Cardiac fibroblast (primary cell): ENCODE measurements around the gene ACOD1.
"Not testable (repeated sequence)": the region's sequence is repeated elsewhere in the genome, so short reads cannot be mapped to it uniquely, and the experiment has no call there.

Experiments
- DNase-seq, 2 donors: peaks; one replicate each; pipeline versions ENCODE4 v3.0.0 to v3.0.0-alpha.2; 2010; ENCODE audit warnings: low read depth in 2 of 2
- H3K4me3 ChIP-seq, 2 donors: replicated peaks in 1 of 2; 1 replicate in 1 of 2; 2 replicates in 1 of 2; pipeline ENCODE4 v1.5.1; 2011; ENCODE audit warnings: low read depth in 2 of 2, low read length in 2 of 2, mild to moderate bottlenecking in 2 of 2, moderate library complexity in 1 of 2
- TF ChIP-seq, protein P1 (sequence below): IDR thresholded peaks from one replicate; pipeline ENCODE4 v1.5.1; 2011; ENCODE audit warnings: low read depth, mild to moderate bottlenecking, low read length, inconsistent platforms

The ACOD1 gene

DNA sequence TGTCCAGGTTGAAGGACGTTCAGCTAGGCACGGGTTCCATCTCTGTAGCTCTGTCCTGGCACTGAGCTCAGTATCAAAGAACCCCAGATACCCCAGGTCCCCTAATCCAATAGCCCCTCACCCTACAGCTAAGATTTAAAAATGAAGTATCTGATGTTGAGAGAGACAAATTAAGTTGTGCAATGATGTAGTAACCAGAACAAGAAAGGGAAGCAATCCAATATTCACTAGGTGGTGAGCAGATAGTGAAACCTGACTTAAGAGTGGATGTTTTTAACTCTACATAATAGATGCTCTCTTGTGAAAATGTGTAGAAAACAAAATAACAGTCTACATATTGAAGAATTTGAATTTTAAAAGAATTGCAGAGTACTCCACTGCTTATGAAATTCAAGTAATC lies 1.8 kb downstream of the ACOD1 start:
- no peak overlapping the region for H3K4me3 ChIP-seq
- no peak for DNase-seq
- TF ChIP-seq, protein P1, sequence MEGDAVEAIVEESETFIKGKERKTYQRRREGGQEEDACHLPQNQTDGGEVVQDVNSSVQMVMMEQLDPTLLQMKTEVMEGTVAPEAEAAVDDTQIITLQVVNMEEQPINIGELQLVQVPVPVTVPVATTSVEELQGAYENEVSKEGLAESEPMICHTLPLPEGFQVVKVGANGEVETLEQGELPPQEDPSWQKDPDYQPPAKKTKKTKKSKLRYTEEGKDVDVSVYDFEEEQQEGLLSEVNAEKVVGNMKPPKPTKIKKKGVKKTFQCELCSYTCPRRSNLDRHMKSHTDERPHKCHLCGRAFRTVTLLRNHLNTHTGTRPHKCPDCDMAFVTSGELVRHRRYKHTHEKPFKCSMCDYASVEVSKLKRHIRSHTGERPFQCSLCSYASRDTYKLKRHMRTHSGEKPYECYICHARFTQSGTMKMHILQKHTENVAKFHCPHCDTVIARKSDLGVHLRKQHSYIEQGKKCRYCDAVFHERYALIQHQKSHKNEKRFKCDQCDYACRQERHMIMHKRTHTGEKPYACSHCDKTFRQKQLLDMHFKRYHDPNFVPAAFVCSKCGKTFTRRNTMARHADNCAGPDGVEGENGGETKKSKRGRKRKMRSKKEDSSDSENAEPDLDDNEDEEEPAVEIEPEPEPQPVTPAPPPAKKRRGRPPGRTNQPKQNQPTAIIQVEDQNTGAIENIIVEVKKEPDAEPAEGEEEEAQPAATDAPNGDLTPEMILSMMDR = no peak

DNA sequence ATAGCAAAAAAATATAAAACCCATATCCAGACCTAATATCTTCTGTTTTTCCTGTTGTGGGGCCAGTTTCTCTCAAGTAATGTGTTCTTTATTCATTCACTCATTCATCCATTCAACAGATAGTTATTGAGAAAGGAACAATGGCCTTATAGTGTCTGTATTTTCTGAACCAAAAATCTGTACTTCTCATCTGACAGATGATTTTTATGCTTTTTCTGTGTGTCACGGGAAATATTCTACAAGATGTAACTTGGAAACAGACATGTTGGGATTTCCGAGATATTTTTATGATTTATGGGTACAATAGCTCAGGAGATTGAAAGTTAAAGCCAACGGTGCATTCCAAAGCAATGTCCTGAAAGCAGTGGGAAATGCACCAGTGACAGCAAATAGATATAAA lies 5.7 kb downstream of the ACOD1 start:
- TF ChIP-seq, protein P1 = no peak
- no peak overlapping the region for H3K4me3 ChIP-seq
- no peak for DNase-seq

DNA sequence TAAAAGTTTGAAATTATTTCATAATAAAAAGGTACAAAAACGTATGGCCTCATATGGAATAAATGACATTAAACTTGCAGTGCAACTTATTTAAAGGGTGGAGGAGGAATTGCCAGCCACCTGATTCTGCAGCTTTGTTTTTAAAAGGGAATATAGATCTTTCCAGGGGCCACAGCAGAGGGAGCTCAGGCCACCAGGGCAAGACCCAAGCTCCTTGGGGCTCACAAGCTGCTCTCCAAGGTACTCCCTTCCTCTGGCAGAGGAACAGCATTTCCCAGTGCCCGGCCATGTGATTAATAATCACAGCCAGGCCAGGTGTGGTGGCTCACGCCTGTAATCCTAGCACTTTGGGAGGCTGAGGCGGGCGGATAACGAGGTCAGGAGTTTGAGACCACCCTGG lies 6.2 kb downstream of the ACOD1 start:
- TF ChIP-seq, protein P1 = no peak
- no peak for DNase-seq
- H3K4me3 ChIP-seq = no peak overlapping the region

DNA sequence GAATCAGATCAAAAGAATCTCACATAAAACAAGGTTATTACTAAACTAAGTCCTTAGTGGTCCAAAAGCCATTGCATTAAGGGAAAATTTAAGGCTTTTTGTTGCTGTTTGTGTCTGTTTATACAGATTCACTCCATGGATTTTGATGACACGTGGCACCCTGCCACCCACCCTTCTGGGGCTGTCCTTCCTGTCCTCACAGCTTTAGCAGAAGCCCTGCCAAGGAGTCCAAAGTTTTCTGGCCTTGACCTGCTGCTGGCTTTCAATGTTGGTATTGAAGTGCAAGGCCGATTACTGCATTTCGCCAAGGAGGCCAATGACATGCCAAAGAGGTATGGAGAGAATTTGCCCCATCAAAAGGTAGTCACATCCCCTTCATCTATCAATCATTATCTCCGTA lies 6.9 kb downstream of the ACOD1 start:
- TF ChIP-seq, protein P1 = no peak
- DNase-seq = no peak
- no peak overlapping the region for H3K4me3 ChIP-seq

DNA sequence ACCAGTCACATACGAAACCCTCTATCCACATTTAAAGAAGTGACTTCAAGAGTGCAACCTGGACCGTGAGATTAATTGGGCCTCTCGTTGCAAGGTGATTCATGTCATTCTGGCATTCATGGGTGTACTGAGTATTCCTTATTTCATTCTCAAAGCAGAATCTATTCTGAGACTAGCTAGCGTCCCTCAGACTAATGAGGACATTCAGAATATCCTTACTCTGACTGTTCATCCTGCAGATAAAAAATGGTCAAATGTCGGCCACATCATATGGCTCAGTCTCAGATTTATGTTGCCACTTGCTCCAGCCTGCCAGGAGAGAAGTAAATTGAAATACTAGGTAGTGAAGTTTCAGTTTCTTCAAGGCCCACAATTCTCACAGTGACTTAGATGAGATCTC lies 7.3 kb downstream of the ACOD1 start:
- TF ChIP-seq, protein P1 = no peak
- DNase-seq = no peak

DNA sequence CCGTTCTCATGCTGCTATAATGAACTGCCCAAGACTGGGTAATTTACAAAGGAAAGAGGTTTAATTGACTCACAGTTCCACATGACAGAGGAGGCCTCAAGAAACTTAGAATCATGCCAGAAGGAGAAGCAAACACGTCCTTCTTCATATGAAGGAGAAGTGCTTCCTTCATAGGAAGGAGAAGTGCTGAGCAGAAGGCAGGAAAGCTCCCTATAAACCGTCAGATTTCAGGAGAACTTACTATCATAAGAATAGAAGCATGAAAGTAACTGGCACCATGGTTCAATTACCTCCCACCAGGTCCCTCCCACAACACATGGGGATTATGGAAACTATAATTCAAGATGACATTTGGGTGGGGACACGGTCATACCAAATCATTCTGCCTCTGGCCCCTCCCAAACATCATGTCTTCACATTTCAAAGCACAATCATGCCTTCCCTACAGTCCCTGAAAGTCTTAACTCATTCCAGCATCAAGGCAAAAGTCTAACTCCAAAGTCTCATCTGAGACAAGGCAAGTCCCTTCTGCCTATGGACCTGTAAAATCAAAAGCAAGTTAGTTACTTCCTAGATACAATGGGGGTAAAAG lies 10.6 kb downstream of the ACOD1 start:
- no peak for DNase-seq
- no peak overlapping the region for H3K4me3 ChIP-seq
- TF ChIP-seq, protein P1 = no peak

More for the DNA sequence above, 7.3 kb downstream of the ACOD1 start:
- no peak overlapping the region for H3K4me3 ChIP-seq

DNA sequence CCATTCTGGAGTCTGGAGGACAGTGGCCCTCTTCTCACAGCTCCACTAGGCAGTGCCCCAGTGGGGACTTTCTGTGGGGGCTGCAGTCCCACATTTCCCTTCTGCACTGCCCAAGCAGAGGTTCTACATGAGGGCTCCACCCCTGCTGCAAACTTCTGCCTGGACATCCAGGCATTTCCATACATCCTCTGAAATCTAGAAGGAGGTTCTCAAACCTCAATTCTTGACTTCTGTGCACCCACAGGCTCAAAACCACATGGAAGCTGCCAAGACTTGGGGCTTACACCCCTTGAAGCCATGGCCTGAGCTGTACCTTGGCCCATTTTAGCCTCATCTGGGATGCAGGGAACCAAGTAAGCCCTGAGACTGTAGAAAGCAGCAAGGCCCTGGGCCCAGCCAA lies 11.4 kb downstream of the ACOD1 start:
- H3K4me3 ChIP-seq, DNase-seq: not testable (repeated sequence)
